WTC11 (cell line): ENCODE results near the gene TMCC1. TPM values are rescaled to one million over a fixed set of nuclear protein-coding genes. Genes with fewer than 3 reads are reported as not detected.

Experiments
- ATAC-seq: fragments of 200-7000 bp; cut with Tn5 transposase; 2 replicates; pipeline ENCODE4 v1.10.0; 2021; ENCODE audit warnings: mild to moderate bottlenecking, moderate library complexity
- CTCF ChIA-PET: fragments of 300-600 bp; sonication (Branson Sonifier 250); formaldehyde crosslinking; loops from one replicate; lab custom pipeline; 2021; ENCODE audit warnings: antibody characterized with exemption; lab: Charles Lee
- POLR2A ChIA-PET: fragments of 350-600 bp; sonication (Branson Sonifier 250); formaldehyde crosslinking; loops from one replicate; lab custom pipeline; 2021; ENCODE audit warnings: antibody characterized with exemption; lab: Charles Lee
- DNase-seq: peaks from one replicate; pipeline ENCODE4 v3.0.0; 2021; ENCODE audit warnings: low spot score
- H3K27ac Mint-ChIP-seq: 2 replicates; pipeline ENCODE4 v1.8.0; 2021; ENCODE audit warnings: mixed read lengths
- H3K27me3 Mint-ChIP-seq: 2 replicates; pipeline ENCODE4 v1.8.0; 2021; ENCODE audit warnings: low read depth, mild to moderate bottlenecking, moderate library complexity, mixed read lengths
- H3K36me3 Mint-ChIP-seq: 2 replicates; pipeline ENCODE4 v1.8.0; 2021; ENCODE audit warnings: mixed read lengths
- H3K4me1 Mint-ChIP-seq: 2 replicates; pipeline ENCODE4 v1.8.0; 2022; ENCODE audit warnings: mixed read lengths
- H3K4me3 Mint-ChIP-seq: 2 replicates; pipeline ENCODE4 v1.8.0; 2021; ENCODE audit warnings: mild to moderate bottlenecking, moderate library complexity, mixed read lengths
- H3K9me3 Mint-ChIP-seq: 2 replicates; pipeline ENCODE4 v1.8.0; 2021; ENCODE audit warnings: mixed read lengths
- ARID4B ChIP-seq: sonication (generic); formaldehyde crosslinking; IDR thresholded peaks from 2 replicates; pipeline ENCODE4 v1.8.0; 2023; ENCODE audit warnings: missing genetic modification reagents, mild to moderate bottlenecking, borderline replicate concordance
- ATF1 ChIP-seq: sonication (generic); formaldehyde crosslinking; IDR thresholded peaks from 2 replicates; pipeline ENCODE4 v1.8.1; 2023; ENCODE audit warnings: mild to moderate bottlenecking, moderate library complexity, missing genetic modification reagents
- ATF2 ChIP-seq: sonication (generic); formaldehyde crosslinking; IDR thresholded peaks from 2 replicates; pipeline ENCODE4 v1.8.1; 2022; ENCODE audit warnings: low read depth, missing genetic modification reagents, borderline replicate concordance
- CDX4 ChIP-seq: fragments of 250-450 bp; sonication (Bioruptor Pico); IDR thresholded peaks from 2 replicates; pipeline ENCODE4 v1.9.0; 2021; ENCODE audit warnings: moderate library complexity, mild to moderate bottlenecking, inconsistent platforms, borderline replicate concordance
- CREB1 ChIP-seq: sonication (generic); formaldehyde crosslinking; IDR thresholded peaks from 2 replicates; pipeline ENCODE4 v1.8.0; 2023; ENCODE audit warnings: mild to moderate bottlenecking, missing genetic modification reagents
- FOXJ3 ChIP-seq: sonication (generic); formaldehyde crosslinking; IDR thresholded peaks from 2 replicates; pipeline ENCODE4 v1.9.0; 2021; ENCODE audit warnings: missing genetic modification reagents, mild to moderate bottlenecking, borderline replicate concordance
- GTF2I ChIP-seq: fragments of 250-450 bp; sonication (Bioruptor Pico); conservative IDR thresholded peaks from 2 replicates; pipeline ENCODE4 v1.4.0; 2021; ENCODE audit warnings: mild to moderate bottlenecking
- MAX ChIP-seq: sonication (generic); formaldehyde crosslinking; IDR thresholded peaks from 2 replicates; pipeline ENCODE4 v1.8.0; 2022; ENCODE audit warnings: mild to moderate bottlenecking, missing genetic modification reagents
- NR1H2 ChIP-seq: sonication (generic); formaldehyde crosslinking; IDR thresholded peaks from 2 replicates; pipeline ENCODE4 v1.9.0; 2021; ENCODE audit warnings: mild to moderate bottlenecking, moderate library complexity, missing genetic modification reagents
- NR3C1 ChIP-seq: sonication (generic); formaldehyde crosslinking; conservative IDR thresholded peaks from 2 replicates; pipeline ENCODE4 v1.8.1; 2023; ENCODE audit warnings: low read depth, mild to moderate bottlenecking, missing genetic modification reagents
- RORB ChIP-seq: fragments of 250-450 bp; sonication (Bioruptor Pico); IDR thresholded peaks from 2 replicates; pipeline ENCODE4 v1.9.0; 2021; ENCODE audit warnings: mild to moderate bottlenecking
- SMAD4 ChIP-seq: sonication (generic); formaldehyde crosslinking; IDR thresholded peaks from 2 replicates; pipeline ENCODE4 v1.8.0; 2022; ENCODE audit warnings: mild to moderate bottlenecking, missing genetic modification reagents
- SP1 ChIP-seq: sonication (generic); formaldehyde crosslinking; conservative IDR thresholded peaks from 2 replicates; pipeline ENCODE4 v1.8.1; 2022; ENCODE audit warnings: missing genetic modification reagents
- STAT6 ChIP-seq: sonication (generic); formaldehyde crosslinking; conservative IDR thresholded peaks from 2 replicates; pipeline ENCODE4 v1.8.1; 2023; ENCODE audit warnings: mild to moderate bottlenecking, low read depth, missing genetic modification reagents, moderate library complexity
- USF1 ChIP-seq: sonication (generic); formaldehyde crosslinking; IDR thresholded peaks from 2 replicates; pipeline ENCODE4 v1.8.0; 2022; ENCODE audit warnings: mild to moderate bottlenecking, missing genetic modification reagents
- USF2 ChIP-seq: sonication (generic); formaldehyde crosslinking; IDR thresholded peaks from 2 replicates; pipeline ENCODE4 v1.8.1; 2023; ENCODE audit warnings: mild to moderate bottlenecking, missing genetic modification reagents, moderate library complexity
- ZBTB21 ChIP-seq: sonication (generic); formaldehyde crosslinking; IDR thresholded peaks from 2 replicates; pipeline ENCODE4 v1.8.1; 2023; ENCODE audit warnings: mild to moderate bottlenecking, missing genetic modification reagents, borderline replicate concordance
- ZNF532 ChIP-seq: fragments of 250-450 bp; sonication (Bioruptor Pico); IDR thresholded peaks from 2 replicates; pipeline ENCODE4 v1.9.0; 2021; ENCODE audit warnings: mild to moderate bottlenecking, borderline replicate concordance
- total RNA-seq: library from RNA; stranded (reverse); gene quantifications from 3 replicates; pipeline ENCODE4 v1.2.3, GENCODE V29; 2021

The TMCC1 gene
- total RNA-seq, 1 experiment from 2014 or later = 29.3 TPM

GRCh38 chr3:129614435-129614834 is 279.1 kb downstream of the TMCC1 start (continued):
- TF ChIP-seq USF1 (no peak), MAX (CRISPR knock-in tag) (no peak), ATF1 (no peak), CDX4 (CRISPR knock-in tag) (no peak), ARID4B (CRISPR knock-in tag) (no peak), SMAD4 (CRISPR knock-in tag) (no peak), CREB1 (CRISPR knock-in tag) (no peak)

GRCh38 chr3:129613367-129613740 is 280.2 kb downstream of the TMCC1 start:
- no peak overlapping the region for H3K4me3 Mint-ChIP-seq
- H3K27ac Mint-ChIP-seq = no peak overlapping the region
- POLR2A ChIA-PET = no interaction called here
- peaks cover under 1% of the 10 kb centered on the region for H3K27me3 Mint-ChIP-seq
- CTCF ChIA-PET = interaction anchor here (1.2 to 3.3 kb wide), 3 partner anchors 13 to 123 kb away, joined by 5 to 16 read pairs (median 6); no protein-coding TSS in a partner anchor
- no peaks in the 10 kb centered on the region for H3K36me3 Mint-ChIP-seq
- TF ChIP-seq SP1 (CRISPR knock-in tag) = no peak
- no peak for TF ChIP-seq RORB (CRISPR knock-in tag)
- no peak for TF ChIP-seq ZBTB21
- TF ChIP-seq ATF2 = no peak
- no peak for TF ChIP-seq NR3C1 (CRISPR knock-in tag)
- no peak for TF ChIP-seq STAT6 (CRISPR knock-in tag)
- TF ChIP-seq USF2 (CRISPR knock-in tag) = no peak
- no peak for TF ChIP-seq NR1H2 (CRISPR knock-in tag)
- no peak for TF ChIP-seq ZNF532 (CRISPR knock-in tag)
- TF ChIP-seq GTF2I = no peak
- no peak for TF ChIP-seq FOXJ3 (CRISPR knock-in tag)
- ATAC-seq = no peak
- H3K4me1 Mint-ChIP-seq = peaks cover 33% of the 10 kb centered on the region
- H3K9me3 Mint-ChIP-seq = no peaks in the 10 kb centered on the region
- no peak for DNase-seq
